Liver (tissue), 9 donors: ENCODE data around the gene VASH1. TPM values are rescaled to one million over a fixed set of nuclear protein-coding genes. Genes with fewer than 3 reads are reported as not detected.
A peak's percentile ranks its signal among the peaks of the same experiment; 100 is the strongest.

Experiments
- DNase-seq: peaks from one replicate; pipeline ENCODE4 v3.0.0-alpha.2; 2017; ENCODE audit warnings: low spot score
- H3K27ac ChIP-seq, 2 donors: one replicate each; pipeline ENCODE4 v1.7.0; 2013; ENCODE audit warnings: inconsistent platforms in 2 of 2, low read length in 2 of 2, control low read depth in 1 of 2, low read depth in 1 of 2, mild to moderate bottlenecking in 1 of 2
- H3K27me3 ChIP-seq, 4 donors: one replicate each; pipeline versions ENCODE4 v1.6.1 to v1.7.0; 2013; ENCODE audit warnings: low read length in 3 of 4, inconsistent platforms in 1 of 4, mild to moderate bottlenecking in 1 of 4, moderate library complexity in 1 of 4; ENCODE audit not compliant: control insufficient read depth in 4 of 4, insufficient read depth in 4 of 4
- H3K36me3 ChIP-seq, 4 donors: one replicate each; pipeline versions ENCODE4 v1.6.1 to v1.7.0; 2013; ENCODE audit warnings: low read length in 3 of 4, mild to moderate bottlenecking in 3 of 4, low read depth in 1 of 4, moderate library complexity in 1 of 4; ENCODE audit not compliant: control insufficient read depth in 4 of 4, insufficient read depth in 3 of 4
- H3K4me1 ChIP-seq, 4 donors: one replicate each; pipeline versions ENCODE4 v1.6.1 to v1.7.0; 2013; ENCODE audit warnings: low read length in 3 of 4, mild to moderate bottlenecking in 3 of 4, moderate library complexity in 1 of 4; ENCODE audit not compliant: control insufficient read depth in 4 of 4, insufficient read depth in 4 of 4
- H3K4me3 ChIP-seq, 3 donors: one replicate each; pipeline versions ENCODE4 v1.6.1 to v1.7.0; 2013; ENCODE audit warnings: low read length in 3 of 3, control low read depth in 1 of 3, low read depth in 1 of 3, mild to moderate bottlenecking in 1 of 3
- H3K9ac ChIP-seq, 2 donors: one replicate each; pipeline ENCODE4 v1.7.0; 2013; ENCODE audit warnings: low read length in 2 of 2, mild to moderate bottlenecking in 2 of 2, moderate library complexity in 2 of 2, control low read depth in 1 of 2, low read depth in 1 of 2
- H3K9me3 ChIP-seq, 4 donors: one replicate each; pipeline versions ENCODE4 v1.6.1 to v1.7.0; 2013; ENCODE audit warnings: low read length in 3 of 4; ENCODE audit not compliant: control insufficient read depth in 4 of 4
- FOXA1 ChIP-seq: IDR thresholded peaks from 2 replicates; pipeline ENCODE4 v1.6.1; 2016; ENCODE audit warnings: antibody characterized with exemption
- GABPA ChIP-seq, 2 donors: IDR thresholded peaks in 1 of 2; conservative IDR thresholded peaks in 1 of 2; 2 replicates each; pipeline ENCODE4 v1.6.1; 2016; ENCODE audit warnings: antibody characterized with exemption in 2 of 2, mild to moderate bottlenecking in 1 of 2, moderate library complexity in 1 of 2
- HNF4A ChIP-seq, 2 donors: conservative IDR thresholded peaks; 2 replicates each; pipeline ENCODE4 v1.6.1; 2016; ENCODE audit warnings: antibody characterized with exemption in 2 of 2, mild to moderate bottlenecking in 2 of 2
- HNF4G ChIP-seq: IDR thresholded peaks from 2 replicates; pipeline ENCODE4 v1.6.1; 2016; ENCODE audit warnings: antibody characterized with exemption
- JUND ChIP-seq, 2 donors: IDR thresholded peaks; 2 replicates each; pipeline ENCODE4 v1.6.1; 2016; ENCODE audit warnings: antibody characterized with exemption in 2 of 2
- NR2F2 ChIP-seq: IDR thresholded peaks from 2 replicates; pipeline ENCODE4 v1.6.1; 2016; ENCODE audit warnings: antibody characterized with exemption
- RAD21 ChIP-seq, 2 donors: IDR thresholded peaks; 2 replicates each; pipeline ENCODE4 v1.6.1; 2016; ENCODE audit warnings: antibody characterized with exemption in 2 of 2, mild to moderate bottlenecking in 2 of 2
- RXRA ChIP-seq, 2 donors: IDR thresholded peaks; 2 replicates each; pipeline ENCODE4 v1.6.1; 2017 to 2018; ENCODE audit warnings: antibody characterized with exemption in 2 of 2, mild to moderate bottlenecking in 1 of 2
- SP1 ChIP-seq: IDR thresholded peaks from 2 replicates; pipeline ENCODE4 v1.6.1; 2018; ENCODE audit warnings: antibody characterized with exemption, mild to moderate bottlenecking
- TAF1 ChIP-seq: conservative IDR thresholded peaks from 2 replicates; pipeline ENCODE4 v1.6.1; 2016; ENCODE audit warnings: antibody characterized with exemption, mild to moderate bottlenecking
- YY1 ChIP-seq: IDR thresholded peaks from 2 replicates; pipeline ENCODE4 v1.6.1; 2016; ENCODE audit warnings: antibody characterized with exemption, mild to moderate bottlenecking
- WGBS: extraction: QIAGEN DNeasy Blood & Tissue Kit; methylation state at CpG from one replicate; pipeline ENCODE4 v1.1.7; 2013; 5-methylcytosine and 5-hydroxymethylcytosine counted together
- polyA plus RNA-seq, 2 donors: library from polyadenylated mRNA; stranded (reverse) in 1 of 2; unstranded in 1 of 2; fragments of 200-250 nt in 1 of 2; fragments of >200 nt in 1 of 2; fragmentation: Nextera tagmentation in 1 of 2; extraction: Ambion mirVana in 1 of 2; gene quantifications; one replicate each; pipeline versions ENCODE4 v1.2.1 to v1.2.3, GENCODE V29; 2013 to 2015
- total RNA-seq, 2 donors: library from RNA; depleted of rRNA; stranded (reverse); fragments of >200 nt; gene quantifications; one replicate each; pipeline ENCODE4 v1.2.3, GENCODE V29; 2014
- TF ChIP-seq, protein P1 (sequence below): IDR thresholded peaks from 2 replicates; pipeline ENCODE4 v1.6.1; 2016; ENCODE audit warnings: antibody characterized with exemption
- TF ChIP-seq, protein P2 (sequence below): IDR thresholded peaks from 2 replicates; pipeline ENCODE4 v1.6.1; 2016; ENCODE audit warnings: antibody characterized with exemption
- TF ChIP-seq, protein P3 (sequence below): IDR thresholded peaks from 2 replicates; pipeline ENCODE4 v1.6.1; 2016; ENCODE audit warnings: antibody characterized with exemption
- donor health status: healthy.
- donor health status: healthy.
- donor health status: healthy.
- donor health status: healthy.
- donor health status: healthy.

The VASH1 gene
- total and polyA plus RNA-seq, 4 donors: 0.94 to 5.9 (median 4.3) TPM

DNA sequence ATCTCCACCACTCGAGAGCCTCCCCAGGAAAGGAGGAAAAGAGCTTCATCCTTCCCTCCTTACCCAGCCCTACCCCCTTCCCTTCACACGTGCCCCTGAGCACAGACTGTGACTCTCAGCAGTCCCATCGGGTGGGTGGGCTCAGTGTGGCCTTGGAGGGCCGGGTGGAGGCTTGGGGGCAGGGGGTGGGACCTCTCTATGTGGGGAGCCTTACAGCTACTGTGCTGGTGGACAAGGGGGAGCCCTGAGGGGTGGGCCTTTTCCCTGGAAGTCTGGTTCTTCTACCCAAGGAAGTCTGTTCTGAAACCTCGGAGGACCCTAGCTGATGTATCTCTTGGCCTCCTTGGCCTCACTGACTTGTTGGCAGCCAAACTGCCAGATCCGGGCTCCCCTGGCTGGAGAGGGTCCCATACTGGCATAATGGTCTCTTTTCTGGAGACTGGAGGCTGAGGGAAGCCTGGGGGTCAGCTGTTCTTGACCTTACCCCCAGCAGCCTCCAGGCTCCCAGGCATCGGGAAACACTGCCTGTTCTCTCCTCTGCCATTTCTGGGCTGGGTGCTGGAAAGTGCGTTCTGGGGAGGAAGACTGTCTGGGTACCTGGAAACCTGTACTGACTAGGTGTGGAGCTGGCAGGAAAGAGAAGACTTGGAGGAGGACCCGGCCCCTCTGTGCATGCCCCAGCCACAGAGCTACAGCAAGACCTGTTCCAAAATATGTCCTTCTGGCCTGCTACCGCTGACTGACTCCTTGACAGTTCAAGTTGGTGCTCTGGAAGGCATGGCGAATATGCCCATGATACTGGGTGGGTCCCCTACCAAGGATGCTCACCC lies 7.6 kb downstream of the VASH1 start:
- DNase-seq: no peak
- no peak overlapping the region for H3K9ac ChIP-seq
- H3K4me3 ChIP-seq: no peak overlapping the region
- peak; percentile 43 for TF ChIP-seq NR2F2
- TF ChIP-seq SP1: no peak
- peak overlapping the region; percentile 53 to 78 for H3K27ac ChIP-seq
- H3K9me3 ChIP-seq: no peaks in the 10 kb centered on the region
- H3K36me3 ChIP-seq: no peaks in the 10 kb centered on the region
- H3K27me3 ChIP-seq: no peaks in the 10 kb centered on the region
- H3K4me1 ChIP-seq: peaks cover 0 to 10% (median 0%) of the 10 kb centered on the region in 4 donors
- 56% methylated on average over 11 of the region's 11 CpGs for WGBS

DNA sequence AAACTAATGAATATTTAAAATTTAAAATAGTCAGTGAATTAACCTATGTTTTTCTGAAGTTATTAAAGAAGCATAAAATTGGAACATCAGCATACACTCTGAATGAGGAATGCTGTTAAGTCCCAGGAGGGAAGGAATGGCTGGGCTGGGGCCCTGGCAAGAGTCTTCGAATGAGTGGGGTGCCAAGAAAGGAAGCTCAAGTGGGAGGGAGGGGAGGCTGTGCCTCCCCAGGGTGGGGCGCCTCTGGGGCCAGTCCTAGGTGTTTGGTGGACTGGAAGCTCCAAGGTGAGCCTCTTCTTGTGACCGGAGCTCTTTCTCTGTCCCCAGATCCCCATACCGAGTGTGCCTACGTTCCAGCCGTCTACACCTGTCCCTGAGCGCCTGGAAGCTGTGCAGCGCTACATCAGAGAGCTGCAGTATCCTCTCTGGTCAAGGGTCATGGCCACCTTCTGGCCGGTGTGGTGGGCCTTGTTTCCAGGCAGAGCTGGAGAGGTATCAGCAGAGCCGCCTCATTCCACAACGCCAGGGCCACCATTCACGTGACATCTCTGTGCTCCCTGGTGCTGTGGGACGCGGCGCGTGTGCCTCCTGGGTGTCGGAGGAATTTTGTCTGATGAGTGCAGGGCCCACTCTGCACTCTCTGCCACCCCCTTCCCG lies 8.5 kb downstream of the VASH1 start:
- DNase-seq: no peak
- H3K27ac ChIP-seq: no peak overlapping the region
- no peaks in the 10 kb centered on the region for H3K9me3 ChIP-seq
- no peaks in the 10 kb centered on the region for H3K27me3 ChIP-seq
- H3K4me1 ChIP-seq: peaks cover 0 to 12% (median 0%) of the 10 kb centered on the region in 4 donors
- H3K4me3 ChIP-seq: no peak overlapping the region
- TF ChIP-seq, protein P1, sequence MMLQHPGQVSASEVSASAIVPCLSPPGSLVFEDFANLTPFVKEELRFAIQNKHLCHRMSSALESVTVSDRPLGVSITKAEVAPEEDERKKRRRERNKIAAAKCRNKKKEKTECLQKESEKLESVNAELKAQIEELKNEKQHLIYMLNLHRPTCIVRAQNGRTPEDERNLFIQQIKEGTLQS: no peak
- TF ChIP-seq RXRA (IDR thresholded peaks at IDR 0.05): no peak
- no peak for TF ChIP-seq HNF4A (conservative IDR thresholded peaks at IDR 0.05)
- no peak for TF ChIP-seq GABPA (IDR thresholded peaks at IDR 0.05 in 1 of 2, conservative IDR thresholded peaks at IDR 0.05 in 1 of 2)
- TF ChIP-seq HNF4G: no peak
- no peak for TF ChIP-seq YY1
- no peak for TF ChIP-seq SP1
- TF ChIP-seq RAD21 (IDR thresholded peaks at IDR 0.05): no peak
- no peak for TF ChIP-seq FOXA1
- TF ChIP-seq, protein P2, sequence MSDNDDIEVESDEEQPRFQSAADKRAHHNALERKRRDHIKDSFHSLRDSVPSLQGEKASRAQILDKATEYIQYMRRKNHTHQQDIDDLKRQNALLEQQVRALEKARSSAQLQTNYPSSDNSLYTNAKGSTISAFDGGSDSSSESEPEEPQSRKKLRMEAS: no peak
- TF ChIP-seq TAF1: no peak
- TF ChIP-seq, protein P3, sequence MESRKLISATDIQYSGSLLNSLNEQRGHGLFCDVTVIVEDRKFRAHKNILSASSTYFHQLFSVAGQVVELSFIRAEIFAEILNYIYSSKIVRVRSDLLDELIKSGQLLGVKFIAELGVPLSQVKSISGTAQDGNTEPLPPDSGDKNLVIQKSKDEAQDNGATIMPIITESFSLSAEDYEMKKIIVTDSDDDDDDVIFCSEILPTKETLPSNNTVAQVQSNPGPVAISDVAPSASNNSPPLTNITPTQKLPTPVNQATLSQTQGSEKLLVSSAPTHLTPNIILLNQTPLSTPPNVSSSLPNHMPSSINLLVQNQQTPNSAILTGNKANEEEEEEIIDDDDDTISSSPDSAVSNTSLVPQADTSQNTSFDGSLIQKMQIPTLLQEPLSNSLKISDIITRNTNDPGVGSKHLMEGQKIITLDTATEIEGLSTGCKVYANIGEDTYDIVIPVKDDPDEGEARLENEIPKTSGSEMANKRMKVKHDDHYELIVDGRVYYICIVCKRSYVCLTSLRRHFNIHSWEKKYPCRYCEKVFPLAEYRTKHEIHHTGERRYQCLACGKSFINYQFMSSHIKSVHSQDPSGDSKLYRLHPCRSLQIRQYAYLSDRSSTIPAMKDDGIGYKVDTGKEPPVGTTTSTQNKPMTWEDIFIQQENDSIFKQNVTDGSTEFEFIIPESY: no peak
- no peak for TF ChIP-seq JUND (IDR thresholded peaks at IDR 0.05)
- 82% methylated on average over 18 of the region's 18 CpGs for WGBS
- no peaks in the 10 kb centered on the region for H3K36me3 ChIP-seq
- H3K9ac ChIP-seq: no peak overlapping the region
